Heart right ventricle (tissue), 16 donors: ENCODE measurements around the gene NAXE. TPM values are rescaled to one million over a fixed set of nuclear protein-coding genes. Genes with fewer than 3 reads are reported as not detected.

Experiments
- ATAC-seq, 8 donors: fragments of 200-7000 bp; cut with Tn5 transposase; one replicate each; pipeline ENCODE4 v1.9.1; 2020; ENCODE audit warnings: mild to moderate bottlenecking in 8 of 8, moderate library complexity in 8 of 8, moderate number of reproducible peaks in 1 of 8
- DNase-seq, 2 donors: peaks; one replicate each; pipeline ENCODE4 v3.0.0-alpha.2; 2020
- H3K27ac ChIP-seq, 10 donors: fragments of 200-600 bp; sonication (generic) in 2 of 10; one replicate each; pipeline versions ENCODE4 v1.5.0 to v1.8.0; 2020 to 2022; ENCODE audit warnings: mild to moderate bottlenecking in 3 of 10
- H3K27me3 ChIP-seq, 7 donors: fragments of 200-600 bp; one replicate each; pipeline ENCODE4 v1.8.0; 2021 to 2022; ENCODE audit warnings: mild to moderate bottlenecking in 2 of 7
- H3K36me3 ChIP-seq, 9 donors: fragments of 200-600 bp; sonication (generic) in 1 of 9; one replicate each; pipeline versions ENCODE4 v1.5.0 to v1.8.0; 2020 to 2022; ENCODE audit warnings: mild to moderate bottlenecking in 2 of 9
- H3K4me1 ChIP-seq, 9 donors: fragments of 200-600 bp; sonication (generic) in 1 of 9; one replicate each; pipeline versions ENCODE4 v1.5.0 to v1.8.0; 2020 to 2022; ENCODE audit warnings: mild to moderate bottlenecking in 4 of 9
- H3K4me3 ChIP-seq, 10 donors: fragments of 200-600 bp; sonication (generic) in 2 of 10; one replicate each; pipeline versions ENCODE4 v1.5.0 to v1.8.0; 2020 to 2022; ENCODE audit warnings: mild to moderate bottlenecking in 7 of 10, moderate library complexity in 2 of 10
- H3K9me3 ChIP-seq, 11 donors: fragments of 200-600 bp in 10 of 11; sonication (generic) in 2 of 11; one replicate each; pipeline versions ENCODE4 v1.5.0 to v1.8.0; 2013 to 2022; ENCODE audit warnings: mild to moderate bottlenecking in 2 of 11, control low read depth in 1 of 11, moderate library complexity in 1 of 11
- CTCF ChIP-seq, 9 donors: fragments of 200-600 bp; sonication (generic) in 2 of 9; IDR thresholded peaks; one replicate each; pipeline versions ENCODE4 v1.5.0 to v1.8.0; 2021 to 2022; ENCODE audit warnings: antibody characterized with exemption in 9 of 9, mild to moderate bottlenecking in 5 of 9, moderate library complexity in 1 of 9
- WGBS, 2 donors: extraction: QIAGEN DNeasy Blood & Tissue Kit; methylation state at CpG; one replicate each; pipeline ENCODE4 v1.1.7; 2013; ENCODE audit warnings: inconsistent platforms in 1 of 2; 5-methylcytosine and 5-hydroxymethylcytosine counted together
- intact Hi-C, 10 donors: fragments of 100-400 bp; cut with DNase I; formaldehyde crosslinking; loops; one replicate each; pipeline versions ENCODE4 v1.11.1 to v1.14.2; 2022
- polyA plus RNA-seq, 2 donors: library from polyadenylated mRNA; stranded (reverse); fragments of 200-250 nt; gene quantifications; one replicate each; pipeline ENCODE4 v1.2.3, GENCODE V29; 2013
- total RNA-seq, 10 donors: library from RNA; stranded (reverse); fragmentation: NEBNext Ultra II Directional in 3 of 10; extraction: Animal tissue kit (Norgen Biotek cat#: 25700) in 3 of 10; gene quantifications; one replicate each; pipeline versions ENCODE4 v1.2.1 to v1.2.4, GENCODE V29; 2021 to 2023
- donor health status: Arrhythmogenic right ventricular cardiomyopathy.
- donor health status: ischemic (EF 13 %, LVEDD 7.1; RV severe dilation, severe dysfunction).
- donor health status: healthy with polysubstance abuse.
- donor health status: DM: no; HTN: yes; CAD: no.
- donor health status: DM: no; HTN: no; CAD: no.
- donor health status: ischemic (EF 25% LVEDD 6.9; RV normal size, moderate dysfunction).
- donor health status: ischemic (EF 25% LVEDD 5.7; RV mildly dilated, moderate dysfunction).
- donor health status: healthy.
- donor health status: DM: yes; HTN: yes; CAD: no.
- donor health status: Ischemic cardiomyopathy.
- donor health status: ischemic (EF 35%, LVEDD 5.7; RV mildly dilated, moderate dysfunction).
- donor health status: nonischemic (EF 11% LVEDD 7.7; RV severe dilation, severe dysfunction).
- donor health status: DM: yes; HTN: yes; CAD: no.
- donor health status: PGD.
- donor health status: ischemic (EF 29% LVEDD 5.4; RV normal size, mild dysfunction).
- donor health status: nonischemic (EF 23%, LVEDD 6.1; RV moderate dilation, normal function).

Gene NAXE
- total and polyA plus RNA-seq, 12 donors, result 59.8 to 134 (median 108) TPM

- Histone ChIP-seq H3K27ac (no peak overlapping the region), H3K4me3 (no peak overlapping the region), H3K9me3 (no peaks in the 10 kb centered on the region), H3K36me3 (no peaks in the 10 kb centered on the region), H3K4me1 (peaks cover 0 to 18% (median 13%) of the 10 kb centered on the region in 9 donors), H3K27me3 (peaks cover 0 to 4% (median 0%) of the 10 kb centered on the region in 7 donors)
- ATAC-seq (no peak), DNase-seq (no peak)
- intact Hi-C loops, result no loop called here
- WGBS, 2 donors, result 45 to 56% methylated on average over 2 of the region's 2 CpGs
- no peak for TF ChIP-seq CTCF (IDR thresholded peaks at IDR 0.05)
Observed at GRCh38 chr1:156574039-156574633, 17.4 kb upstream of the NAXE start.

GRCh38 chr1:156577550-156577949 lies 14.0 kb upstream of the NAXE start:
- ATAC-seq (no peak), DNase-seq (no peak)
- H3K27me3 ChIP-seq, result no peaks in the 10 kb centered on the region
- TF ChIP-seq CTCF (IDR thresholded peaks at IDR 0.05), result no peak
- peaks cover 0 to 4% (median 2%) of the 10 kb centered on the region in 9 donors for H3K4me1 ChIP-seq
- no peak overlapping the region for H3K4me3 ChIP-seq
- 90 to 100% methylated on average over 3 of the region's 3 CpGs for WGBS, 2 donors
- no peaks in the 10 kb centered on the region for H3K9me3 ChIP-seq
- intact Hi-C loops, result loop anchor here in 1 of 10 donors (5.0 kb wide), 1 partner anchor 35 kb away; no protein-coding TSS in a partner anchor
- no peaks in the 10 kb centered on the region for H3K36me3 ChIP-seq
- H3K27ac ChIP-seq, result no peak overlapping the region

GRCh38 chr1:156578055-156578454 lies 13.5 kb upstream of the NAXE start:
- H3K36me3 ChIP-seq, result no peaks in the 10 kb centered on the region
- no peak for ATAC-seq
- no peak for TF ChIP-seq CTCF (IDR thresholded peaks at IDR 0.05)
- no peaks in the 10 kb centered on the region for H3K9me3 ChIP-seq
- intact Hi-C loops, result loop anchor here in 1 of 10 donors (5.0 kb wide), 1 partner anchor 34 kb away; no protein-coding TSS in a partner anchor
- no peak overlapping the region for H3K4me3 ChIP-seq
- 41 to 74% methylated on average over 3 to 7 of the region's 7 CpGs for WGBS, 2 donors
- H3K27ac ChIP-seq, result no peak overlapping the region
- no peak for DNase-seq
- no peaks in the 10 kb centered on the region for H3K4me1 ChIP-seq
- no peaks in the 10 kb centered on the region for H3K27me3 ChIP-seq

GRCh38 chr1:156579472-156579871 lies 12.1 kb upstream of the NAXE start, which contains the start of gene TTC24:
TSS of gene TTC24 (plus strand) at chr1:156579723. CDS start at chr1:156581365, 1,642 bp downstream.
- H3K9me3 ChIP-seq, result no peaks in the 10 kb centered on the region
- no peak within 1 kb of the TSS for H3K27ac ChIP-seq
- intact Hi-C loops, result loop anchor here in 1 of 10 donors (5.0 kb wide), 1 partner anchor 33 kb away; no protein-coding TSS in a partner anchor
- no peak for TF ChIP-seq CTCF (IDR thresholded peaks at IDR 0.05)
- H3K4me3 ChIP-seq, result no peak within 1 kb of the TSS
- ATAC-seq (no peak), DNase-seq (no peak)
- 77 to 78% methylated on average over 5 of the region's 5 CpGs for WGBS, 2 donors
- no peaks in the 10 kb centered on the region for H3K27me3 ChIP-seq
- H3K36me3 ChIP-seq, result no peaks in the 10 kb centered on the region
- peaks cover 0 to 7% (median 4%) of the 10 kb centered on the region in 9 donors for H3K4me1 ChIP-seq
